ENCODE measurements around the gene SYNE1. TPM values are rescaled to one million over a fixed set of nuclear protein-coding genes. Genes with fewer than 3 reads are reported as not detected.

SYNE1 gene
- total and polyA plus RNA-seq, 2 of the 8 experiments (the other 6 are each of a cell fraction or from before 2014, with no cell fraction given) = 2.8 to 5.5 TPM

- ChIA-PET POLR2A (ENCODE audit: partially characterized antibody) (no interaction called here), CTCF (ENCODE audit: partially characterized antibody) (interaction anchor here (0.8 kb wide), 1 partner anchor 536 kb away, joined by 3 read pairs; no protein-coding TSS in a partner anchor)
- Histone ChIP-seq H3K36me3 (ENCODE audit: control insufficient read depth in 2 of 4, insufficient read depth in 4 of 4, low read length in 3 of 4) (no peaks in the 10 kb centered on the region), H4K5ac (ENCODE audit: insufficient read length, low read depth, low read length) (no peak overlapping the region), H3K23ac (ENCODE audit: insufficient read length) (no peak overlapping the region), H3K14ac (ENCODE audit: insufficient read length) (no peak overlapping the region), H3K79me1 (ENCODE audit: low read depth, low read length) (no peaks in the 10 kb centered on the region), H4K20me1 (replicated peaks in 1 of 2; ENCODE audit: control insufficient read depth in 1 of 2, insufficient read depth in 2 of 2, low read length in 2 of 2) (no peaks in the 10 kb centered on the region), H4K91ac (replicated peaks; ENCODE audit: insufficient read length, low read length) (no peak overlapping the region), H3K79me2 (ENCODE audit: control insufficient read depth in 1 of 2, insufficient read depth in 2 of 2, low read length in 2 of 2) (no peaks in the 10 kb centered on the region), H3K4ac (replicated peaks; ENCODE audit: insufficient read length, low read depth, low read length) (no peak overlapping the region), H2BK15ac (ENCODE audit: low read length) (no peak overlapping the region), H3K4me2 (ENCODE audit: insufficient read depth in 1 of 2, low read depth in 2 of 2, low read length in 2 of 2) (no peak overlapping the region), H3K27ac (ENCODE audit: low read depth, low read length) (no peak overlapping the region), H3K9ac (replicated peaks in 1 of 4; ENCODE audit: extremely low read depth in 1 of 4, low read depth in 3 of 4, low read length in 3 of 4) (no peak overlapping the region), H2BK20ac (ENCODE audit: low read length) (no peak overlapping the region), H3K27me3 (replicated peaks in 1 of 4; ENCODE audit: control insufficient read depth in 3 of 4, extremely low read depth in 1 of 4, insufficient read depth in 3 of 4, low read length in 3 of 4) (no peaks in the 10 kb centered on the region), H2BK12ac (ENCODE audit: low read depth, low read length) (no peak overlapping the region), H3K4me3 (ENCODE audit: extremely low read depth in 1 of 4, insufficient read depth in 2 of 4, low read depth in 3 of 4, low read length in 4 of 4) (no peak overlapping the region), H4K8ac (ENCODE audit: extremely low read depth, insufficient read depth, low read length) (no peak overlapping the region), H2AK5ac (ENCODE audit: low read depth, low read length) (no peak overlapping the region), H3K23me2 (ENCODE audit: low read depth, low read length) (no peaks in the 10 kb centered on the region), H3K4me1 (replicated peaks in 1 of 4; ENCODE audit: control insufficient read depth in 3 of 4, insufficient read depth in 4 of 4, low read length in 3 of 4) (no peaks in the 10 kb centered on the region), H3K9me3 (ENCODE audit: insufficient read depth in 2 of 2, low read depth in 1 of 2, low read length in 1 of 2) (no peaks in the 10 kb centered on the region), H3K56ac (replicated peaks; ENCODE audit: insufficient read length, low read depth, low read length) (no peak overlapping the region), H3K18ac (ENCODE audit: extremely low read depth, low read length) (no peak overlapping the region), H2BK120ac (replicated peaks; ENCODE audit: low read depth, low read length) (no peak overlapping the region), H2BK5ac (ENCODE audit: low read depth, low read length) (no peak overlapping the region), H2AFZ (ENCODE audit: low read length) (no peak overlapping the region)
- no peak for FAIRE-seq
- 91% methylated on average over 2 of the region's 2 CpGs; no CpG with 5 or more reads in 1 of the 2 experiments for WGBS, 2 experiments (ENCODE audit: extremely low coverage in 1 of 2, insufficient coverage in 1 of 2, insufficient read length in 1 of 2, insufficient replicate concordance in 2 of 2, low coverage in 1 of 2, low lambda C conversion rate in 2 of 2, missing lambda C conversion rate in 1 of 2)
- DNase-seq (ENCODE audit: low read depth in 1 of 2, low spot score in 2 of 2) = no peak
- TF ChIP-seq JUN (IDR thresholded peaks at IDR 0.05; ENCODE audit: low read depth, low read length) (no peak), MAX (IDR thresholded peaks at IDR 0.05) (no peak), CHD2 (IDR thresholded peaks at IDR 0.05; ENCODE audit: low read length) (no peak), ASH2L (IDR thresholded peaks at IDR 0.05; ENCODE audit: low read length) (no peak), SP2 (IDR thresholded peaks at IDR 0.05; ENCODE audit: low read length) (no peak), KDM4A (IDR thresholded peaks at IDR 0.05; ENCODE audit: low read depth, low read length, severe bottlenecking) (no peak), E2F6 (IDR thresholded peaks at IDR 0.05) (no peak), CBX5 (IDR thresholded peaks at IDR 0.05; ENCODE audit: low read depth, low read length) (no peak), SIRT6 (IDR thresholded peaks at IDR 0.05; ENCODE audit: low read length) (no peak), YY1 (IDR thresholded peaks at IDR 0.05; ENCODE audit: low read depth, low read length) (no peak), PHF8 (conservative IDR thresholded peaks at IDR 0.05; ENCODE audit: low read depth, low read length) (no peak), TEAD4 (IDR thresholded peaks at IDR 0.05; ENCODE audit: low read depth, low read length) (no peak), ATF3 (IDR thresholded peaks at IDR 0.05; ENCODE audit: insufficient read depth, low read depth, low read length) (no peak), CHD1 (IDR thresholded peaks at IDR 0.05; ENCODE audit: low read depth, low read length) (no peak), RXRA (IDR thresholded peaks at IDR 0.05; ENCODE audit: insufficient read depth, low read depth, low read length) (no peak)
Observed at GRCh38 chr6:152184573-152184916, 452.6 kb downstream of the SYNE1 start.

All from H1 (cell line).